COLO668 (cell line): ENCODE results near the gene INPP4B.

Experiments used
- DNase-seq: peaks from one replicate; lab custom pipeline; 2025; ENCODE audit not compliant: unreplicated experiment; lab: John Stamatoyannopoulos, UW

Gene INPP4B

DNA sequence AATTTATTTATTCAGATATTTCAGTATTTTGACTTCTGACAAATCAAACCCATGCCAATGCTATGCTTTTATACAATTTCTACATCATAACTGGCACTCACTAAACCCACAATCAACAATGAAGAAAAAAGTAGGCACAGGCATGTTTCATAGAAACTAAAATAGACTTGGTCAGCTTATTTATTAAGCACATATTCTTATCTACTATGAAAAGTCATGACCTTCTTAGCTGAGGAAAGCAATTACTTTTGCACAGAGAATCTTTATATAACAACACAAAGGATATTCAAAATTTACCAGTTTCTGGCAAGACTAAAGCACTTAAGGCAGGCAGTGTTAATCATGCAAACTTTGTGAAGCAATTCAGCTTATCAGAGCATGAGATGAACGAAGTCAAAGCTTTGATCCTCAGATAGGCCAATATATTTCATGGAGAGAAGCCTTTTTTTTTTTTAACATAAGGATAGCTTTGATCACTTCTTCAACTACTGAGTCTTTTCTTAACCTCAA lies 490.6 kb downstream of the INPP4B start:
- DNase-seq: no peak

DNA sequence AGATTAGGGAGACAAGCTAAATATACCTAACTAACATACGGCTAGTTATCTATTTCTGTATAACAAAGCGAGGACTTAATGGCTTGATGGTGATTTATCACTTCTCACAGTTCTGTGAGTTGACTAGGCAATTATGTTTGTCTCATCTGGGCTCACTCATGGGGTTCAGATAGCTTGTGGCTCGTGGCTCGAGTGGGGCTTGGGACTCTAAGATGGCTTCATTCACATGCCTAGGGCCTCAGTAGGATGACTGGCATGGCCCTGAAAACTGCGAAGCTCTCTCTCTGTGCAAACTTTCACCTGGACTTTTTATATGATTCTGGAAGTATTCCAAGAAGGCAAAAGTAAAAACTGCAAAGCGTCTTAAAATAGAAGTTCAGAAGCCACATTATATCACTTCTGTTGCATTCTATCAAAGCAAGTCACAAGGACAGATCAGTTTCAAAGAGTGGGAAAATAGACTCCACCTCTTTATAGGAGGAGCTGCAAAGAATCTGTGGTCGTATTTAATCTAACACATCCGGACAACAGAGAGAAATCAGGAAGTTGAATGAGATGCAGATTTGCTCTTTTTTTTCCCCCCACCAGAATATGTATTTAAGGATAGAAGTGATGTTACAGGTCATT lies 491.2 kb downstream of the INPP4B start:
- no peak for DNase-seq

DNA sequence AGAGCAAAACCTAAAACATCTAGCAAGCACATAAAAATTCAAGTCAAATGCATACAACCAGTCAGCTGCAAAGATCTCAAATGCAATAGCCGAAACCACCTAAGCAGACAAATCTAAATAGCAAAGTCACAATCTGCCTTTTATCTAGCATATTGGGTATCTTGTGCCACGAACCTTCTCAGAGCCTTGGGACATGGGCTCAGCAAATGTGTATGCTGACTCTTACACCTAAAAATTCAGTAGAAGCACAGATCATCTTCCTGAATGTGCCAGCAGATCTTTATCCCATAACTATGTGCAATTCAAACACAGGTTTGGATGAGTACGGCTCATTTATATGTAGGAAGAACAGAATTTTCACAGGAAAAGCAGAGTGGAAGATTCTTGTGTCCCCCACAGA lies 492.1 kb downstream of the INPP4B start:
- DNase-seq: no peak

DNA sequence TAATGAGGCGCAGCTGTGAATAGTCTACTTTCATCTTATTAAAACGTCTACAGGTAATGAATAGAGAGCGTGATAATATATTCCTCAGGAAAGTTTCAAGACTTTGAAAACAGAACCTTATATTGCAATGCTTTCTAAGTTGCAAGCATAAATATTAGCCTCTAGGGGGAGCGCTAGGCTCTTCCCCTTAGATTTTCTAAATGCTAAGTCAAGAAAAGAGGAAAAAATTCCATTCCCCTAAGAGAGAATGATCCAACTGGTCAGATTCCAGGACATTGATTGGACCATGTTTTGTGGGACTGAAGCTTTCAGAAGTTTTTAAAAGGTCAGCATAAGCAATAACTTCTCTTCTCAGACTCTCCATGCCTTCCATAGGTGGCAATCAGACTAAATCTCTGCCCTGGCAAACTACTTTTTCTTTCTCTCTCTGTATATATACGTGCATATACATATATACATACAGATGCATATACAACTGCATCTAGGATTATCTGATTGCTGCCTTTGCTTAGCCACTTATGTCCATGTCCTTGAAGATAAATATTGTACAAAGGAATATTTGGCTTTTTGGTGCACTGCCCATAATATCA lies 492.9 kb downstream of the INPP4B start:
- DNase-seq: peak; percentile 12

DNA sequence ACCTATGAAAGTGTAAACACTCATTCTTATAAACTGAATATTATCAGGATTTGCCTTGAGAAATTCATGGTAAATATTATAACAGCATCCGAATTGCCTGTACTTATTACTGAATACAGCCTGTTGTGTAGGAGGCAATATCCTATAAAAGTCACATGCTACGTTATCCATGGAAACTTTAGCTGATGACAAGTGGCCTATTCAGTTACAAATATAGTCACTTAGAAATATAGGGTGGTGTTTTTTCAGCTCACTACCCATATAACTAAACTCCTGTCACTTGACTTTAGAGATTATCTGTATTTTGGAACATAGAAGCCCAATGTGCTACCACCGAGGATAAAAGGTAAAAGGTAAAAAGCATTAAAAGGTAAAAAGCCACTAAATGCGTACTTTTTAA lies 493.4 kb downstream of the INPP4B start:
- no peak for DNase-seq

DNA sequence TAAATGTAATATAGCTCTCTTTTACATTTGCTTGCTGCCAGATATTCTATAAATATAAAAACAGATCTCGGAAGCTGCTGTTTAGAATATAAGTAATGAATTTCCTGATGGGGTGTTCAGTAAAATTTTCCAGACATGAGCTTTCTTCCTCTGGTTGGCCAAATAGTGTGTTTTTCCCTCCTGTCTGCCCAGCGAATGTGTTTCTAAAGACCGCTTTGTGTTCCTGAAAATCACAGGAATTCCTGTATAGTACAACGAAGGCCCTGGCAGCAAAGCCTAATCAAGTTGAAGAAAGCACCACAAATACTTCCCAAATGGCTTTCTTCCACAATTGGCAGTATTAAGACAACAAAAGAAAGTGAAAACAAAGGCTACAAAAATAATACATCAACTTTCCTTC lies 494.1 kb downstream of the INPP4B start:
- no peak for DNase-seq

DNA sequence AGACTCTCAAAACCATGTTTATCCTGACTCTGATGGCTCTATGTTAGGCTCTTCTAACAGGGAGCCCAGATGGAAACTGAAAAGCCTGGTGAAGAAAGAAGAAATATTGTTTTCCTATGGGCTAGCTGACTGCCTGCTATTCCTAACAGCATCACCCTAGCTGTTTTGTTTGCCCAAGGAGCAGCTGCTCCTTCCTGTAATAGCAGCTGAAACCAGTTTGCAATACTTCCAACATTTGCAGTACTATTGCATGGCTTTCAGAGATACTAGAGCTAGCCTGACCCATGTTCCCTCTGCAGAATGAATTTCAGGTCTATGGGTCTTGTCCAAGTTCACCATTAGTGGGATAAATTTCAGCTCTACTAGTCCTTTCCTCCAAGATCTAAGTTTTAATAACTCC lies 495.2 kb downstream of the INPP4B start:
- peak; percentile 47 for DNase-seq

DNA sequence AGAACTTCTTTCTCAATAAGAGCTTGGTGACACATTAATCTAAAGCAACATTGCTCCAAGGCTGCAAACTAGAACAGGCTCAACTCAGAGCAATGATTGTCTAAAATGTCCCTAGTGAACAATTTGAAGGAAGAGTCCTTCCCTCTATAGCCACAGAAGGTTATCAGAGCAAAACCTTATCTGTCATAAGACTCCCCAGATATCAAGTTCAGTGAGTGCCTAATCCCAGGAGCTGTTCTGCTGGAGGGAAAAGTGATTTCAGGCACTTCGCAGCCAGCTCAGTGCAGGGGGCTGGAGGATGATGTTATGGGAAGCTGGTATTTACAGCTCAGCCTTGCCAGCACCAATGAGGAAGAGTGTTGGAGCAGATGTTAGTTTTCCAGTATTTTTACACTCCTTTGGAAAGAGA lies 497.5 kb downstream of the INPP4B start:
- no peak for DNase-seq

DNA sequence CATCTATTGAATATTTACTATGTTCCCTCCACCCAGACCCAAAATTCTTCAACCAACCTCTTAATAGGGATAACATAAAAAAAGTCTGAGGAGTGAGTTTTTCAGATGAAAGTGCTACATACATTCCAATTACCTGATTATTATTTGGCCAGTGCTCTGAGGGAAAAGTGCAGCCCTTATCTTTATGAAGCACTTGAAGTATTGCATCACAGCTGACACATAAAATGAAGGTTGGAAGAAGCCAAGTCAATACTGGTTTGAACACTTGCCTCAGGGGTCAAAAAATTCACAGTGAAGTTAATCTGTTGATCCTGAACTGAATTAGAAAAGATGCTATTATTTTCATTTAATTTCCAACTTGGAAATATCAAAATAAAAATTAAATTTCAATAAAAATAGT lies 498.9 kb downstream of the INPP4B start:
- no peak for DNase-seq

DNA sequence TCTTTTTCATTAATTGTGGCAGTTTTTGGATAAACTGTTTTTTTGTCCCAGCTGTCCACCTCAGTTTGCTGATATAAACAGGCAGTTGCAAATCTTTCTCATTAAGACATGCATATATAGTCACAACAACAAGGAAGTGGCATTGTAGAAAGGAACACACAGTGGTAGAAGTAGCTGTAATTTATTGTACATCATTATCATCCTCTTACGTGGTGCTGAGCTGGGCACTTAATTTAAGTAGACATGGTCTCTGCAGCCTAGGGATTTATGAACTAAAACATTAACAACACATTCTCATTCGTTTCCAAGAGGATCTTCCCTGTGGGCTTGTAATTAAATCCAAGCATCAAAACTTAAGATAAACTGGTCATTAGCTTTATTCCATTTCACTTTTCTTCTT lies 500.2 kb downstream of the INPP4B start:
- DNase-seq: no peak

DNA sequence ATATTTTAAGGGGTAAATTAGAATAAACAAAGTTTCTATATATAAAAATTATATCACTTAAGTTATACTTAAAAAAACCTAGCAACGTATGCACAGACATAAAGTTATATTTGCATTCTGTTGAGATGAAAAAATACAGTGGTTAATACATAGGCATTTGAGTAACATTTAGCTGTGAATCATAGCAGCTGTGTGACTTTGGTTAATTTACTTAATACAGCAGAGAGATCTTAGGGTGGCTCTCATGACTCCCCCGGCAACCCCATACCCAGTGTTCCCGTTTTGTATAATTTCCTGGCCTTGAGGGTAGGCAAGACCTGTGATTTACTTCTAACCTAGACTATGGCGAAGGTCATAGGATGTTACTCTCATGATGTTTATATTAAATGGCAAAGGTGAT lies 504.8 kb downstream of the INPP4B start:
- no peak for DNase-seq

DNA sequence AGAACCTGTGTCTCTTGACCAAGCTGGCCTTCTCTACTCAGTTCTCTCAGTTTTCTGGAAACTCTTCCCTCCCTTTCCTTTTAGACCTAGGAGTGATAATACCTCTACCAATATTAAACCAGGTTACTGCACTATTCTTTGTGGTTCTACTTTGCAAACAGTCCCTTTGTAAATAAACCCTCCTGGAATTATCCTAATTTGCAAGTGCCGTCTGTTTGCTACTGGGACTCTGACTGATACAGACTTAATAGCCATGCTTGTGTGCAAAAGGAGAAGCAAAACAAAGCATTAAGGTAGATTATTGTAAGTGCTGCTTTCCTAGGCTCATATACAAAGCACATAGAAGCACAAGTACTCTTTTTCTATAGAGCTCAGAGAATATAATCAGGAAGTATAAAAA lies 507.0 kb downstream of the INPP4B start:
- DNase-seq: no peak

DNA sequence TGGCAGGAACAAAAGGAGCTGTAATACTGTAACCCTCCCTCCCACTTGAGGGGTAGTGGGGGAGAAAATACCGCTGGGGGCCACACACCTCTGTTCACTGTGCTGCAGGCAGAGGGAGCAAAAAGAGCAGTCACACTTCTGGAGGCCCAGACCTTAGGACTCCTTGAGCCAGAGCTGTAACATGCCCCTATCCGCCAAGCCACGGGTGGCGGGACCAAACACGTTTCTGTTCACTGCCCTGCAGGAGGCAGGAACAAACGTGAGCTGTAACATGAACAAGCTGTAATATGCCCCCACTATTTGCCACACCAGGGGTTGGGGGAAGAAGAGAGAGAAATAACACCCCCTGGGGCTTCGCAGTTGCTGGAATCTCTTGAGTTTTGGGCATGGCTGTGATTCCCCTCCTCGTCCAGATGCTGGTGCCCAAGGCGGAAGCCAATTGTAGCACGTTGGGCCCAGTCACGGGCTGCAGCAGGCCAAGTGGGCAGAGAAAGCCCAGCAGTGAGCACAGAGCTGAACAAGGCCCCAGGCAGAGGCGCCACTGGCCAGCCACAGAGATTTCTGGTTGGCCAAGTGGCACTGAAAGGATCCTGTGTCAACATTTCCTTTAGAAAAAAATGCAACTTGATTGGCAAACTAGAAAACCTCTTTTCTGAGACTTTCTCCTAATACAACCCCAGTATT lies 509.7 kb downstream of the INPP4B start:
- no peak for DNase-seq

DNA sequence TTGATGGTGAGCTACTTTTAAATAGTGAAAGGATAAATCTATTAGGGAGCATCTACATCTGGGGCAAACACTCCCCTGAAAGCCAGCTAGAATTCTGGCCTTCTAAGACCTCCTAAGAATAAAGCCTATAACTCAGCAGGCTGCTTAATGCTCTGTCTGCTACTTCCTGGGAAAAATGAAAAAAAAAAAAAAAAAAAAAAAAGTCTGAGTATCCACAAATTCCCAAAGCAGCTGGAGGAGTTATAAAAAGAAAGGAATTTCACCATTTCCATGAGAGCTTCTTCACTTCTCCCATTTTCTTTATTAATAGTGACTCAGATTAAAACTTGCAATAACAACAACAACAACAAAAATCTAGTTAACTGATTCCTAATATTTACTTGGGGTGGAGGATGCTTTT lies 511.2 kb downstream of the INPP4B start:
- no peak for DNase-seq

DNA sequence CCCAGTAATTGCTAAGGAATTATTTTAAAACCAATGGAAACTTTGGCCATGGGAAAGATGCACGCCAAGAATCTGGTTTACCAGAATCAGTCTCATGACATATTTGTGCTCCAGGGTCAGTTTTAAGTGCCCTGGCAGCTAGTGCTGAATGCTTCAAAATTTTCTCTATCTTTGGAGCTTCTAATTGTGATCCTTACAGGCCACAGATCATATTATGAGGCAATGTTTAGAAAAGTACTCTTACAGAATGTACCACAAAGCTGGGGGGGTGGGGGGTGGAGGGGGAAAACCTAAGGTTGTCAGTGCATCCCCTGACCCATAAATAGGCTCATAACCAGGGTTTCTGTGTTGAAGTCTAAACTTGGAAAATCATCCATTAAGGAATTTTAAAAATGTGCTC lies 514.5 kb downstream of the INPP4B start:
- no peak for DNase-seq

DNA sequence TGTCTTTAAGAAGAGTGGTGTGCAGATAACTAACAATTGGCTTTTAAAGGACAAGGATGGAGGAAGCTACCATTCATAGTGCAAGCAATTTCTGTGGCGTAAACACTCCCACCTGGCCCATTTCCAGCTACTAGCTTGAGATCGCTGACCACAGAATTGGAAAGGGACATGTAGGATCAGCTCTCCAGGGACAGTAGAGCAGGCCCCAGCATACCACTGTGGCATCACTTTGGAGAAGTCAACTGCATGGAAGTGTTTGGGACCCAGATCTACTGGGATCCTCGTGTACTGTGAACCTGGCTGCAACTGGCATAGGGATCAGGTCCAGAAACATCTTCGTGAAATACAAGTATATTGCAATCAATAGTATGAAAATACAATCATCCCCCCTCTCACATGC lies 515.0 kb downstream of the INPP4B start:
- no peak for DNase-seq

DNA sequence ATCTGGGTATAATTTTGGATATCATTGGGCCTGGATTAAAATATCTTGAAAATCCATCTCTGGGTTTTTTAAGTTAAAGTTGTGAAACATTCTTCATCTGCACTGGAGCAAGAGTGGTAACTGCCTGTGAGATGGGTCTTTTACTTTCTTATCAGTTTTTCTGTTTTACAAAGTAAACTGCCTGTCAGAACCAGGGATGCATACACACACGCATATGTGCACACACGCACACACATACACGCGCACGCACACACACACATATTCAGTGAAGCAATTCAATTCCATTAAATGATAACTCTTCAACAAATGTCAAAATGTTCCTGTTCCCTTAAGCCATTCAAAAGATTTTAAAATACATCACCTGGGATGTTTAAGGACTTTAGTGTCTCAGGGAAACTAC lies 515.8 kb downstream of the INPP4B start:
- no peak for DNase-seq

DNA sequence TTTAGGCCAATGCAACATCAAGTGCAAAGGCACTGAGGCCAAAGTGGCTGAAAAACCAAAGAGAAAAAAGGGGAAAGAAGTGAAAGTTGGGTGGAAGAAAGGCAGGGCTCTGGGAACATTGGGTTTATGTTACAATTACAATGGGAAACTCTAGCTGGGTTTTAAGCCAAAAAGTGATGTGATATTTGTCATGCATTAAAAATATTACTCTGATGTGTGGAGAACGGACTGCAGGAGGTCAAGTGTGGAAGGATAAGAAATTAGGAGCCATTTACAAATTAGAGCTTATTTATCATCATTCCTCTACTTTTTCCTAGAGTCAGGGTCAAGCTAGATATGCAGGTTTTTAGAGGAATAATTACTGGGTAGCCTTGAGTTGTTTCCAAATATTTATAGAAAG lies 516.8 kb downstream of the INPP4B start:
- DNase-seq: no peak

DNA sequence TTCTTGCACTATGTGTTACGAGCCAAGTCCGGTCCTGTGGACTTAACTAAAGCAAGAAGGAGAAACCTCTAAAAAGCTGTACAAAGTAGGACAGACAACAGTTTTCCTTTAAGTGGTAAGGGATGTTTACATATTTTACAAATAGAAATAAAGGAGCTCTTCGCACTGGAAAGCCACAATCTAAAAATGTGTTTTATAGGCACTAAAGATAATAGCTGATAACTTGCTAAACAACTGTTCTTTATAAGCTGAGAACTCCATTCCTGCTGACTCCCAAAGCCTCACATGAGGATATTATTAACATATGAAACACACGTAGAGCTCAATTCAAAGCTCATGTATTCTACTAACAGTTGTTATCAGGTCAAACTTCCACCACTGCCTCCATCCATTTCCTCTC lies 519.9 kb downstream of the INPP4B start:
- DNase-seq: no peak

DNA sequence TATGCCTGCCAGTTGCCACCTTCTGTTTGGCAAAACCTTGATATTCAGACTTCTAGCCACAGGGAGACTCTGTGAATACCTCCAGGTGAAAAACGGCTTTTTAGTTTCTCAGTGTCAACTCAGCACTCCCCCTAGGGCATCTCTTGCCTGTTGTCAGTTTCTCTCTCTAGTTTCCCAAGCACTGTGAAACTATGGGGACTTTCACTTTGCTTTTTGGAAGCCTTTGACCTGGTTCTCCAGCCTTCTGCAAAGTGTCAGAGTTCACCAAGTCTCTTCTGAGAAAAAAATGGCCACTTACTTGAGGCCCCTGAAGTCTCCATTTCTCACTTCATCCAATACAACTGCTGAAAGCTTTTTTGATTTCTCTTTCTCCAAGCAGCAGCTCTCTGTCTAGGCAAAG lies 521.5 kb downstream of the INPP4B start:
- no peak for DNase-seq

DNA sequence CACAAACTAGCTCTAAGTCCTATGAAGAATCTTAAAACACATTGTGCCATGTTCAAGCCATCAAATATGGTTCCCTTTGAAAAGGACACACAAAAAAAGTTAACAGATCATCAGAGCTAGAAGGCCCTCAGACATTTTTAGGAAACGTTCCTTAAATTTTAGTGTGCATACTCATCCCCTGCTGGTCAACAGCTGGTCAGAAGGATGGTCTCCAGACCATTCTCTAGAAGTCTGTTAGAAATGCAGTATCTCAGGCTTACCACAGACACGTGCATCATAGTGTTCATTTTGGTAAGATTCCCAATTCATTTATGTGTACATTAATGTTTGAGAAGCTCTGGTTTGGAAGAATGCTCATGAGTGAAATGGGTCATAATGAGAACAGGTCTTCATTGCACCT lies 523.1 kb downstream of the INPP4B start:
- DNase-seq: no peak

DNA sequence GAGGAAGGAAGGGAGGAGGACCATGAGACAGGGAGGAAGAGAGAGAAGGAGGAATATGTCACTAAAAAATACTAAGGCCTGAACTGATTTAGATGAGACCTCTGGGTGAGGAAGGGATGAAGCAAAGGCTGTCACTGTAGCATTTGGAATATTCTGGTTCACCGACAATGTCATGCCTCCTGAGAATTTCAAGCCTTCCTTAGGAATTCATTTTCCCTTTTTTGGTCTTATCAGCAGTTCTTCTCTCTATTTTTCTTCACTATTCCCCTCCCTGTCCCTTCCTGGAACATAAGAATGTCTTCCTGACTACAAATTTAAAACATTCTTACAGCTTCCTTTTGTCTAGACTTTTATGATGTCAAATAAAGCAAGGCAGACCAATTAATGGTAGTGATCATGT lies 527.8 kb downstream of the INPP4B start:
- DNase-seq: no peak

DNA sequence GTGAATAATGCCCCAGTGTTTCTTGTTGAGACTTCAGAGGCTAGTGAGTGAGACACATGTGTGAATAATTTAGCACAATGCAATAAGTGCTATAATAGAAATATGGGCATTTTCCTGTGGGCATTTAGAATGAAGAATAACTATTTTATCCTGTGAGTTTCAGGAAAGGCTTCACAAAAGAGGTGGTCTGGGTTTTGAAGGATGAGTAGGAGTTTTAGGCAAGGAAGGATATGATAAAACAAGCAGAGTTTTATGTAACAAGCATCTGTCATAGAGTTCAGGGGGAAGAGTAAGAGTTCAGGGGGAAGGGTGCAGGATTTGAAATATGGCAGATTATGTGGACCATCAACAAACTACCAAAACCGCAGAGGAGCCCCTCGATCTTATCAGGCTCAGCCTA lies 529.2 kb downstream of the INPP4B start:
- DNase-seq: no peak
